Endodermal cell (in vitro differentiated cells): ENCODE data around the gene TADA1. TPM values are rescaled to one million over a fixed set of nuclear protein-coding genes. Genes with fewer than 3 reads are reported as not detected.

ENCODE experiments used
- DNase-seq: peaks from one replicate; pipeline ENCODE4 v3.0.0-alpha.2; 2017
- H3K27ac ChIP-seq: 2 replicates; pipeline ENCODE4 v1.5.1; 2013; ENCODE audit warnings: mild to moderate bottlenecking, low read depth, low read length, moderate library complexity
- H3K27me3 ChIP-seq: 2 replicates; pipeline ENCODE4 v1.6.1; 2013; ENCODE audit warnings: mild to moderate bottlenecking, low read length, moderate library complexity; ENCODE audit not compliant: insufficient read depth, control insufficient read depth, poor library complexity, severe bottlenecking
- H3K36me3 ChIP-seq: 2 replicates; pipeline ENCODE4 v1.7.0; 2013; ENCODE audit warnings: mild to moderate bottlenecking, low read length, moderate library complexity; ENCODE audit not compliant: control insufficient read depth, insufficient read depth
- H3K4me1 ChIP-seq: one replicate; pipeline ENCODE4 v1.7.0; 2013; ENCODE audit warnings: low read length; ENCODE audit not compliant: control insufficient read depth, insufficient read depth
- H3K4me3 ChIP-seq: 2 replicates; pipeline ENCODE4 v1.5.1; 2013; ENCODE audit warnings: mild to moderate bottlenecking, low read length, moderate library complexity
- H3K9ac ChIP-seq: 2 replicates; pipeline ENCODE4 v1.6.1; 2013; ENCODE audit warnings: mild to moderate bottlenecking, low read length, moderate library complexity; ENCODE audit not compliant: poor library complexity, severe bottlenecking; ENCODE audit errors: extremely low read depth
- H3K9me3 ChIP-seq: 2 replicates; pipeline ENCODE4 v1.6.1; 2013; ENCODE audit warnings: mild to moderate bottlenecking, low read length, moderate library complexity; ENCODE audit not compliant: control insufficient read depth
- H3K27ac Mint-ChIP-seq: 2 replicates; pipeline ENCODE4 v1.8.0; 2020; ENCODE audit warnings: mixed read lengths
- H3K27me3 Mint-ChIP-seq: 2 replicates; pipeline ENCODE4 v1.8.0; 2021; ENCODE audit warnings: mild to moderate bottlenecking, mixed read lengths; ENCODE audit not compliant: insufficient read depth
- H3K36me3 Mint-ChIP-seq: 2 replicates; pipeline ENCODE4 v1.8.0; 2020; ENCODE audit warnings: low read depth, mixed read lengths
- H3K4me1 Mint-ChIP-seq: 2 replicates; pipeline ENCODE4 v1.8.0; 2020; ENCODE audit warnings: mixed read lengths
- H3K4me3 Mint-ChIP-seq: 2 replicates; pipeline ENCODE4 v1.8.0; 2020; ENCODE audit warnings: mild to moderate bottlenecking, moderate library complexity, mixed read lengths
- H3K9me3 Mint-ChIP-seq: 2 replicates; pipeline ENCODE4 v1.8.0; 2020; ENCODE audit warnings: mild to moderate bottlenecking, mixed read lengths
- CTCF ChIP-seq: fragments of 200-600 bp; sonication (generic); conservative IDR thresholded peaks from 2 replicates; pipeline ENCODE4 v1.5.0; 2021; ENCODE audit warnings: antibody characterized with exemption, mild to moderate bottlenecking
- WGBS, 2 experiments: methylation state at CpG; one replicate each; pipeline versions ENCODE4 v1.1.5 to v1.1.7; 2013; ENCODE audit warnings: missing lambda C conversion rate in 2 of 2, mixed read lengths in 1 of 2; ENCODE audit not compliant: insufficient coverage in 1 of 2, insufficient read length in 1 of 2; 5-methylcytosine and 5-hydroxymethylcytosine counted together
- total RNA-seq, 2 donors: library from RNA; stranded (reverse); fragmentation: NEBNext Ultra II Directional in 1 of 2; extraction: Animal tissue kit (Norgen Biotek cat#: 25700) in 1 of 2; gene quantifications; 2 replicates in 1 of 2; 3 replicates in 1 of 2; pipeline ENCODE4 v1.2.1, GENCODE V29; 2021

Gene TADA1
- total RNA-seq, 2 donors from 2014 or later = 18.4 to 19.9 TPM

GRCh38 chr1:166907763-166908162, 31.7 kb upstream of the TADA1 start:
- no peaks in the 10 kb centered on the region for H3K27me3 ChIP-seq
- Mint-ChIP-seq H3K4me3 (no peak overlapping the region), H3K4me1 (no peaks in the 10 kb centered on the region), H3K27me3 (no peaks in the 10 kb centered on the region), H3K36me3 (peaks cover 4% of the 10 kb centered on the region), H3K27ac (no peak overlapping the region), H3K9me3 (peaks cover 20% of the 10 kb centered on the region)
- H3K27ac ChIP-seq = no peak overlapping the region
- 93% methylated on average over 3 of the region's 3 CpGs; no CpG with 5 or more reads in 1 of the 2 experiments for WGBS, 2 experiments
- H3K9ac ChIP-seq = no peak overlapping the region
- peaks cover 22% of the 10 kb centered on the region for H3K9me3 ChIP-seq
- DNase-seq = no peak
- no peaks in the 10 kb centered on the region for H3K36me3 ChIP-seq
- no peak overlapping the region for H3K4me3 ChIP-seq
- no peaks in the 10 kb centered on the region for H3K4me1 ChIP-seq
- no peak for TF ChIP-seq CTCF

GRCh38 chr1:166907051-166907450, 31.0 kb upstream of the TADA1 start:
- no peaks in the 10 kb centered on the region for H3K4me1 ChIP-seq
- H3K9me3 ChIP-seq = peaks cover 16% of the 10 kb centered on the region
- H3K27ac ChIP-seq = no peak overlapping the region
- 88 to 100% methylated on average over 3 to 4 of the region's 4 CpGs for WGBS, 2 experiments
- H3K9ac ChIP-seq = no peak overlapping the region
- Mint-ChIP-seq H3K9me3 (peaks cover 16% of the 10 kb centered on the region), H3K27me3 (no peaks in the 10 kb centered on the region), H3K36me3 (peaks cover 4% of the 10 kb centered on the region), H3K4me1 (no peaks in the 10 kb centered on the region), H3K4me3 (no peak overlapping the region), H3K27ac (no peak overlapping the region)
- H3K4me3 ChIP-seq = no peak overlapping the region
- TF ChIP-seq CTCF = no peak
- H3K36me3 ChIP-seq = no peaks in the 10 kb centered on the region
- no peaks in the 10 kb centered on the region for H3K27me3 ChIP-seq
- DNase-seq = no peak

GRCh38 chr1:166906647-166907046, 30.6 kb upstream of the TADA1 start:
- no peak for TF ChIP-seq CTCF
- H3K27me3 ChIP-seq = no peaks in the 10 kb centered on the region
- DNase-seq = no peak
- H3K4me1 Mint-ChIP-seq = no peaks in the 10 kb centered on the region
- peaks cover under 1% of the 10 kb centered on the region for H3K36me3 Mint-ChIP-seq
- H3K9ac ChIP-seq = no peak overlapping the region
- no peak overlapping the region for H3K27ac ChIP-seq
- WGBS, 2 experiments = 89 to 100% methylated on average over 3 of the region's 3 CpGs
- no peaks in the 10 kb centered on the region for H3K27me3 Mint-ChIP-seq
- H3K27ac Mint-ChIP-seq = no peak overlapping the region
- peaks cover 12% of the 10 kb centered on the region for H3K9me3 Mint-ChIP-seq
- H3K36me3 ChIP-seq = no peaks in the 10 kb centered on the region
- H3K9me3 ChIP-seq = peaks cover 12% of the 10 kb centered on the region
- H3K4me3 ChIP-seq = no peak overlapping the region
- no peaks in the 10 kb centered on the region for H3K4me1 ChIP-seq
- no peak overlapping the region for H3K4me3 Mint-ChIP-seq
